Fibroblast of the conjunctiva (primary cell): Measurements from ENCODE around the gene HHLA2.
"Not testable (repeated sequence)": the region's sequence is repeated elsewhere in the genome, so short reads cannot be mapped to it uniquely, and the experiment has no call there.

Experiments used
- DNase-seq: peaks from one replicate; pipeline ENCODE4 v3.0.0-alpha.2; 2010; ENCODE audit warnings: low read depth

The HHLA2 gene

GRCh38 chr3:108343491-108343890 lies 47.1 kb downstream of the HHLA2 start:
- no peak for DNase-seq

GRCh38 chr3:108345492-108346205 lies 49.3 kb downstream of the HHLA2 start:
- no peak for DNase-seq

DNA sequence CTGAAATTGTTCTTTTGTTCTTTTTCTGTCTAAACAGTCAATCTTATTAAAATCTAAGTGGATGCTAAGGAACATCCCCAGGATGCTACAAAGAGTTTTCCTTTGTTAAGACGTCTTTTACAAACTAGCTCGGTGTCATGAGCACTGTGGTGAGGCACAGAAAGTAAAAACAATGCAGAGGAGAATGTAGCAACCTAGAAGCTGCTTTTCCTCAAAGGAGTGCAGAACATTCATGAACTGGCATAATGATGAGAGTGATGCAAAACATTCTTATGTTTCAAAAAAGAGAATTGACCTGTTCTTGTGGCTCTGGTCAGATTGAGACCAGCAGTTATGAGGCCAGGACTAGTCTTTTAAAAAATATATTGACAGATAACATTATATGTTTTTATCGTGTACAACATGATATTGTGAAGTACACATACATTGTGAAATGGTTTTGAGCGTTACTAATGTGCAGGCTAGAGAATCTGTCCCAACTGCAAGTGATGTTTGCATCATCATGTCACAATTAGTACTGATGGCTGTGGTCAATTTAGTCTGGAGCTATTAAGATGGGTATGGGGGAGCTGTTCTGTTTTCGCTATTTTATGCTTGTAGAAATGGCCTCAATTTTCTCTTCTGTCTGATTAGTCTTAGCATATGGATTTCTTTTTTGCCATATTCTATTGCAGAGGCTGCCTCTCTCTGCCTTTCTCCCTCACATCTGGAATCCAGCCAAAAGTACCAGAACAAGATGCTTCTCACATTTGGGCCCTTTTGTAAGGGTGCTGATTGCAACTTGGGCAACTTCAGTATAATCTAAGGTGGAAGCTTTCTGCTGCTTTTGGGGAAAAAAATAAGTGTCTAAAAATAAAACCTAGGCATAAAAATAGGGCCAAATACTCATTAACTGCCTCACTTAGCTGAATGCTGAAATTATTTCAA lies 50.2 kb downstream of the HHLA2 start:
- DNase-seq: no peak

DNA sequence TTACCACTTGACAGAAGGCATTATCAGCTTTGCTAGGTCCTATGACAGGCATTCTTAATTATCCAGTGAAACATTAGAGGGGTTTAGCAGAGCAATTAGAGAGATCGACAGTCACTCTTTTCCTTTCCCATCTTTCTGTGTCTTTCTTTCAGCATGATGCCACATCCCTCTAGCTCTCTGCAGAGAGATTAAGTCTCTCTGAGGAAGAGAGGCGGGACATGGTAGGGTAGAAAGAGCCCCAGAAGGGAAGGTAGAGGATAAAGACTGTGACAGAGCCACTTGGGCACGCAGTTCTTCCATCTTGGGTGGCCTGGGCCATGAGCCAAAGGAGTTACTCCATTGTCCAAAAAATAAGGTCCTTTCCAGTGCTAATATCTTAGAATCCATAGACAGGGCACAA lies 55.8 kb downstream of the HHLA2 start:
- DNase-seq: no peak

DNA sequence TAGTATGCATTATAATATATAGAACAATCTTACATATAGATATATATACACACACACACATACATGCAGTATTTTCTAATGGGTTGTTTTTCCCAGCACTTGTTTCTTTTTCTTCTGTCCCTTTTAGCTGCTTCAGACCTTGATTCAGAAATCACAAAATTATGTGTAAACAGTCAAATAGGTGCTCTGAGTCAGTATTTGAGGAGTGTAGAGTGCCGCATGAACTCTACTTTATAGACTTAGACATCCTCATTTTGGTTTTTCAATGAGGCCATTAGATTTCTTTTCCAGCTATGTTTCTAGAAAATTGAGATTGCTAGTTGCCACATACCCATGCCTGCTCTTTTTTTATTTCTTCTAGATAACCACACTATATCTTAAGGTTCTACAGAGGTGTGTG lies 58.2 kb downstream of the HHLA2 start:
- DNase-seq: no peak

DNA sequence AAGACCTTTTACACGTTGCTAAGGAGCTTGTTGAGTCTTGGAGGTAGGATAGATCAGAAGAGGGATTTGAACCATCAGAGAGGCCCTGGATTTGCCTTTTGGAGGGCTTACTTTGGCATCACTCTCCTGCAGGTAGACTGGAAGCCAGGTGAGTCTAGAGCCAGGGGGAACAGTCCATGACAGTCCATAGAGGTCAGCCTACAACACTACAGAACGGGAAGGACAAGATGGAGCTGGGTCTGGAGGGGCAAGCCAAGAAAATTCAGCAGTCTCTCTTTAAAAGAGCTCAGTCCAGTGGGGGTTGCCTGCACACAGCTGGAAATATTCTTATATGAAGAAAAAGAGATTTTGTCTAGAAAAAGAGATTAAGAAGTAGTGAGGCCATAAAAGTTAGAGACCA lies 60.7 kb downstream of the HHLA2 start:
- no peak for DNase-seq

DNA sequence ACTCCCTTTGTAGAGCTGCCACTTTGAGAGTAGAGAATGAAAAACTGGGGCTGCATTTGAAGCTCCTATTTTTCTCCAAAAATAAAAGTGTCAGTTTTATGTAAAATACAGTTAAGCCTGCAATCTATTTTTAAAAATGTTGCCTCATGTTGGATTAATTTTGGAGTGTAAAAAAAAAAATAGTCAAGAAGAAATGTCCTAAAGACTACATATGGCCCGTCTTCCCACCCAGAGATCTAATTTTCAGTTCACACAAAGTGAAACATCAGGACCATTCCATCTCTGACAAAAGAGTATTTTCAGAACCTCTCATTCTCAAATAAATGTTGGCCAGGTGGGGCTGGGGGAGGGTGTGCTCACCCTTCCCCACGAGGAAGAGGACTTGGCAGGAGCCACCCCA lies 62.7 kb downstream of the HHLA2 start:
- no peak for DNase-seq

GRCh38 chr3:108376026-108376425 lies 79.7 kb downstream of the HHLA2 start:
- no peak for DNase-seq

- no peak for DNase-seq
These were observed 81.0 kb downstream of the HHLA2 start for GRCh38 chr3:108377384-108377783.

- DNase-seq: no peak
These were observed 82.0 kb downstream of the HHLA2 start for GRCh38 chr3:108378153-108378951.

GRCh38 chr3:108378952-108379342 lies 82.6 kb downstream of the HHLA2 start:
- DNase-seq: not testable (repeated sequence)

DNA sequence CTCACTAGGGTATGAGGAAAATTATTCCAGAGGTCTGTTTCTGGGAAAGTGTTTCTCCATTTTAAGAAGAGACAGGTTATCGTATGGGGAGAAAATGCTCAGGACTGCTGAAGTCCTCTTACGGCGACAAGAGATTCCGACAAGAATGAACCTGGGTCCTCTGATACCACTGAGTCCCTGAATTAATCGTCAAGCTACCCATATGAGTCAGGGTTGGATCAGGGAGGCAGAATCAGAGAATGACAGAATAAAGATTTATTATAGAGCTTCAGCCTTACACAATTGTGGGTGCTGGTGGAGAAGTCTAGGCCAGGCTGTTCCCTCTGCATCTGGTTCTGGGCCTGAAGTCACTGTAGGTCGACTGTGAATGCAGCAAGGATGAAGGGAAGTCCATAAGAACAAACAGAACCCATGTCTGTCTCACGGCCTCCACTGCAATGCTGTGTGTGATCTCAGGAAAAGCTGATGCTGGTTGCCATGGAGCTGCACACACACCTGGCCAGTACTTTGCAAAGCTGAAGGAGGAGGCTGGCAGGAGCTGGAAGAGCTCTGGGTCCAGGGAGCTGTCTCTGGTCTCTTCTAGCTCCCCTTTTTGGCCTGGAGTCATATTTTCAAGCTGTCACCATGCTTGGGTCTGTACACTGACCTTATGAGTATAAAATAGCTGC lies 83.9 kb downstream of the HHLA2 start:
- DNase-seq: no peak

- no peak for DNase-seq
These were observed 85.3 kb downstream of the HHLA2 start for GRCh38 chr3:108381529-108382140.

- no peak for DNase-seq
These were observed 87.0 kb downstream of the HHLA2 start for GRCh38 chr3:108383306-108383705.

DNA sequence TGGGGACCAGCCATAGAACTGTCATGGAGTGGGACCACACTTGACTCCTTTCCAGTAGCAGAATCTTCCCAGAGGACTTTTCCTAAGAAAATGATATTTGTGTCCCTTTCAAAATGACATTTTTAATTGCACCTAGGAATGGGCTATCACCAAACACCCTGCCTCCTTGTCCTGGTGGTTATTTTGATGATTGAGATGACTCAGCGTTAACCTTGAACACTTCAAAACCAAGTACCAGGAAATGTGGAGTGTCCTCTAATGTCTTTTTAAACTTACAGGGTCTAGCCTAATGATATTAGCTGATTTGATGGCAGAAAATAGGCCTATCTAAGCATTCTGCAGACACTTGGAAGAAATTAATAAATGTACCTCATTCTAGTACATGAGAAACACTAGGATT lies 90.7 kb downstream of the HHLA2 start:
- DNase-seq: no peak

DNA sequence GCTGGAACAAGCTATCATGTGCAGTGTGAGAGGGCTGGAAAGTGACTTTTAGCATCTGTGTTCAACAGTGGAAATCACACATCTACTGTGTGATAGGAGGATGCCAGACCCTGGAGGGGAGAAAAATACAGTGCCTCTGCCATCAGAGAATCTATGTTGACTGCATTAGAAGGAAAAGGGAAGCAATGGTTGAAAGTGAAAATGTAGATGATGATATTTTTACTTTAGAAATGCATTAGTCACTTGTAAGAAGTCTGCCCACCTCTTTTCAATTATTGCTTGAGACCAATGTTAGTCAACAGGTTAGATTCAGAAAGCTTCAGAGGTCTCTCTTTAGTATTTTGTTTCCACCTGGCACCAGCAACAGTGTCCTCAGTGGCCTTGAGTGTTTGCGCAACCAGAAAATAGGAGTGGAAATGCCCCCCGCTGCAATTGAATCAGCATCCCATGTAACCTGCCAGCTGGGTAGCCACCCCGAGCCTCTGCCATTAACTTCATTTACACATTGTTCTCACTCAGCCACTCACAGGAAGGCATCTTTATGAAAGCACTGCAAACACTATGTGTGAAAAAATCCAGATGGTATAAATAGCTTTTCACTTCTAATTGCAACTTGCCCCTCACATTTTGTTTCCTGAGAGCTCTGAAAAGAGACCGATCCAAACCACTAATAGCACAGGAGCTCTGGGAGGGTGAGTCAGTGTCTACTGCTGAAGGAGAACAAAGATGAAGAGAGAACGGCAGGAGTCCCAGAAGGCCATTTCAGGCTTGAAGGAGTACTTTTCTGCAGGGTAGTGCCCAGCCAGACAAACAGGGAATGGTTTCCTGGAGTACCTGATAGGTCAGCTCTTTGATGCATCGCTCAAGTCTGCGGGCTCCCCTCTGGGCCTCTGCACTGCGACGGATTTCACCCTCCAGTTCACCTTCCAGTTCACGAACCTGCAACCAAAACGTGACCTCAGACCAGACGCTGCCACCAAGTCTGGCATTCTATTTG lies 92.1 kb downstream of the HHLA2 start:
- no peak for DNase-seq

GRCh38 chr3:108389372-108389771 lies 93.0 kb downstream of the HHLA2 start:
- no peak for DNase-seq

GRCh38 chr3:108391917-108392593 lies 95.7 kb downstream of the HHLA2 start:
- peak; percentile 38 for DNase-seq

DNA sequence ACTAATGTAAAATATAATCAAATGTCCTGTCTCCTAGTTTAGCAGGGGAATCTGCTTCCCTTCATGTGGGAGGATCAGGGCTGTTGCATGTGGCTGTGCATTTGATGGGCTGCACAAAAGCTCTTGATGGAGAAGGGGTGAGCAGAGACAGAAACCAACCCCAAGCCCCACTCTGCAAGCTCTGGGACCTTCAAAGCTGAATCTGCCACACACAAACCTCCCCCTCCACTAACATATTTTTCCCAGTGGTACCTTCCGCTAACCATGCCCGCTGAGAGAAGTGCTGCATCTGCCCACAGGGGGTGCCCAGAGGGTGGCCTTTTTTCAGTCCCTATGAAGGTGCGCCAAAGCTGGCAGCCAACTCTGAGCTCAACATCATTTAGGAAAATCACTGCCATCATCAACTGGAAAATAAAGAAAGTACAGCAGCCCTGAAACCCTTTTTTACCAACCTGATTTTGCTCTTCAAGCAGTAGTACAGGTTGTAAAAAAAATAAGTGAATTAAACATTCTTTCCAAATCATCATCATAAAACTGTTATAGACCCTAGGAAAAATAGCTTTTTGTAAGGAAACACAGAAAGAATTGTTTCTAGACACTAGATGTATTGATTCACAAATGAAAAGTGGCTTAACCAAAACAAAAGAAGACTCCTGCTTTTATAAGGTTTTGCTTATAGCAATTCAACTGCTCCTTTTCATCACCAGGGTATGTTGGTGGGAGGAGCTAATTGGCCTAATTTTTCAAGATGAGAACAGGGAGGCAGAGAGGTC lies 97.0 kb downstream of the HHLA2 start:
- no peak for DNase-seq
